ENCODE results near the gene CYP2C8.

The CYP2C8 gene

DNA sequence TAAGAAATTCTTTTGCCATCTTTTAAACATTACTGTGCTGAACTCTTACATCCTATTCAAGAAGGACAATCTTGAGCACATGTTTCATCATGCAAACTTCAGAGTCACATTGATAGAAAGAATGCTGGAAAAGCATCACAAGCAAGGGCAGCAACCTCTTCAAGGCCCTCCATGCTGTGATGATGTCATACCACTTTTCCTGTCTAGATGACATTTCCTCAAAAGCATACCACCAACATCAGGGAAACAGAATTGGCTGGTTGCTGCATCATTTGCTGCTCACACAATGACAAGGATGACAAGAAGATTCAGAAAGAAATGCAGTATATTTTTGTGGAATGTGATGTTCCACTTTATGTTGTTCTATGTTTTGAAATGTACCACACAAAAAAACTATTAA, 37.6 kb downstream of the CYP2C8 start:
- ChIA-PET CTCF (no interaction called here), POLR2A (no interaction called here)
- TF ChIP-seq, protein P1, sequence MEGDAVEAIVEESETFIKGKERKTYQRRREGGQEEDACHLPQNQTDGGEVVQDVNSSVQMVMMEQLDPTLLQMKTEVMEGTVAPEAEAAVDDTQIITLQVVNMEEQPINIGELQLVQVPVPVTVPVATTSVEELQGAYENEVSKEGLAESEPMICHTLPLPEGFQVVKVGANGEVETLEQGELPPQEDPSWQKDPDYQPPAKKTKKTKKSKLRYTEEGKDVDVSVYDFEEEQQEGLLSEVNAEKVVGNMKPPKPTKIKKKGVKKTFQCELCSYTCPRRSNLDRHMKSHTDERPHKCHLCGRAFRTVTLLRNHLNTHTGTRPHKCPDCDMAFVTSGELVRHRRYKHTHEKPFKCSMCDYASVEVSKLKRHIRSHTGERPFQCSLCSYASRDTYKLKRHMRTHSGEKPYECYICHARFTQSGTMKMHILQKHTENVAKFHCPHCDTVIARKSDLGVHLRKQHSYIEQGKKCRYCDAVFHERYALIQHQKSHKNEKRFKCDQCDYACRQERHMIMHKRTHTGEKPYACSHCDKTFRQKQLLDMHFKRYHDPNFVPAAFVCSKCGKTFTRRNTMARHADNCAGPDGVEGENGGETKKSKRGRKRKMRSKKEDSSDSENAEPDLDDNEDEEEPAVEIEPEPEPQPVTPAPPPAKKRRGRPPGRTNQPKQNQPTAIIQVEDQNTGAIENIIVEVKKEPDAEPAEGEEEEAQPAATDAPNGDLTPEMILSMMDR (IDR thresholded peaks at IDR 0.05; ENCODE audit: control extremely low read depth, extremely low read depth, low read depth, missing control alignments), result no peak
- no peak for DNase-seq (ENCODE audit: extremely low spot score)

DNA sequence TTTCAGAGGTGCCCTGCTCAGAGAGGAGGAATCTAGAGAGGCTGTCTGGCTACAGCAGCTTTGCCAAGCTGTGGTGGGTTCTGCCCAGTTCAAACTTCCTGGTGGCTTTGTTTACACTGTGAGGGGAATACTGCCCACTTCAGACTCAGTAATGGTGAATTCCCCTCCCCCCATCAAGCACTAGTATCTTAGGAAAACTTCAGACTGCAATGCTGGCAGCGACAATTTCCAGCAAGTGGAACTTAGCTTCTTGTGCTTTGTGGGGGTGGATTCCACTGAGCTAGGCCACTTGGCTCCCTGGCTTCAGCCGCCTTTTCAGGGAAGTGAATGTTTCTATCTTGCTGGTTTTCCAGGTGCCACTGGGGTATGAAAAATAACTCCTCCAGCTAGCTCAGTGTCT, 42.8 kb downstream of the CYP2C8 start:
- CTCF ChIA-PET, result no interaction called here
- TF ChIP-seq, protein P1 (IDR thresholded peaks at IDR 0.05; ENCODE audit: control extremely low read depth, extremely low read depth, low read depth, missing control alignments), result no peak
- DNase-seq (ENCODE audit: extremely low spot score), result no peak
- POLR2A ChIA-PET, result no interaction called here

DNA sequence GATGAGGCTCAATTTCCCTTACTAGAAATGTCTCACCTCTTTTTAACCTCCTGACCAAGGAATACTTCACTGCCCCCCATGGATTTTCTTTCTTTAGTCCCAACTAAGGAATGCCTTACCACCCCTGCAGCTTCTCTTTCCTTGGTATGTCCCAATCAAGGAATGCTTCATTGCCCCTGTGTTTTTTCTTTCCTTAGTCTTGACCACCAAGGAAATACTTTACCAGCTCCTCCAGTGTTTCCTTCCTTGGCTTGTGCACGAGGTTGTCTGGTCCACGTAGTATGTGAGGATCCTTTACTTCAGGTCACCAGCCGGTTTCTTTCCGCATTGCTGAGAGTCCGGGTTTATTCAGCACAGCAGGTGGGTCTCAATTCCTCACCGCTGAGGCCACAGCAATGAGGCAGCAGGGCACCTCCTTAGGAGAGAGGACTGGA, 71.5 kb downstream of the CYP2C8 start:
- TF ChIP-seq, protein P1 (IDR thresholded peaks at IDR 0.05; ENCODE audit: control extremely low read depth, extremely low read depth, low read depth, missing control alignments), result no peak
- ChIA-PET POLR2A (no interaction called here), CTCF (no interaction called here)
- no peak for DNase-seq (ENCODE audit: extremely low spot score)

DNA sequence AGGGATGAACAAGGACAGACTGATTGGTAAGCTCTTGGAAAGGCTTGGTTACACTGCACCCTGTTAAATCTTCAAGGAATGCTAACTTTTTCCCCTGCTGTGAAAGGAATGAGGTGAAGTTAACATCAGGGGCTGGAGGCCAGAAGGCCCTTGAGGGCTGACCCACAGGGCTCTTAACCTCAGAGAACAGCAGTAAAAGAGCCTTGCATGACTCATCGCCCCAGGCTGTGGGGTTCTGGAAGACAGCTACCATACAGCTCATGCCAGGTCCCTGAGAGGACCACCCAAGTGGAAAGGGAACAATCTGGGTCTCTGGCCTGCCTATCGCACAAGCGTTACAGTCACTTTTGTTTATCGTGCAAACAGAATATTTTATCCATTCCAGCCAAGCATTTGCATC, 76.5 kb downstream of the CYP2C8 start:
- DNase-seq (ENCODE audit: extremely low spot score), result no peak
- ChIA-PET POLR2A (no interaction called here), CTCF (no interaction called here)
- TF ChIP-seq, protein P1 (IDR thresholded peaks at IDR 0.05; ENCODE audit: control extremely low read depth, extremely low read depth, low read depth, missing control alignments), result no peak

DNA sequence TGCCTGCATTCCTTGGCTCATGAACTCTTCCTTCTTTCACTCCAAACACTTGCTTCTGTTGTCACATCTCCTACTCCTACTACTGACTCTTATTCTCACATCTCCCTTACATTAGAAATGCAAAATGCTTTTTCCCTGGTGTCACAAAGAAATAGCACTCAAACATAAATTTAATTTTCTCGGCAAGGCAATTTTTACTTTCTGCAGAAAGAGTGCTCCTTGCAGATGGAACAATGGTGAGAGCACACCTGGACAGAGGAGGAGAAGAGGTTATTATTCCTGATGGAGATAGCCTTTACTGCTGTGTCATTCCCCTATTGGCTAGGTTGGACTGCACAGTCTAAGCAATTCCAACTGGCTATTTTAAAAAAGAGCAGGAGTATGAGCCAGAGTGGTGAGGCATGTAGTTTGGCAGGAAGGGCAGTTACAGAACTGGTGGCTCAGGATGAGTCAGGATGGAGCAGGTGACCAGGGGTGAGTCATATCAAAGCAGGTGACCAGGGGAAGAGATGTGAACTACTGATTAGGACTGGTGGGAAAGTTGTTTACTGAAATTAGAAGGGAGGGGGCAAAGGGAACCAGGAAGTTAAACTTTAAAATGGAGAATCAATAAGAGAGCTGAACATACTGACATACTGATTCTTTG, 77.9 kb downstream of the CYP2C8 start:
- TF ChIP-seq, protein P1 (IDR thresholded peaks at IDR 0.05; ENCODE audit: control extremely low read depth, extremely low read depth, low read depth, missing control alignments), result no peak
- no peak for DNase-seq (ENCODE audit: extremely low spot score)
- ChIA-PET POLR2A (no interaction called here), CTCF (no interaction called here)

DNA sequence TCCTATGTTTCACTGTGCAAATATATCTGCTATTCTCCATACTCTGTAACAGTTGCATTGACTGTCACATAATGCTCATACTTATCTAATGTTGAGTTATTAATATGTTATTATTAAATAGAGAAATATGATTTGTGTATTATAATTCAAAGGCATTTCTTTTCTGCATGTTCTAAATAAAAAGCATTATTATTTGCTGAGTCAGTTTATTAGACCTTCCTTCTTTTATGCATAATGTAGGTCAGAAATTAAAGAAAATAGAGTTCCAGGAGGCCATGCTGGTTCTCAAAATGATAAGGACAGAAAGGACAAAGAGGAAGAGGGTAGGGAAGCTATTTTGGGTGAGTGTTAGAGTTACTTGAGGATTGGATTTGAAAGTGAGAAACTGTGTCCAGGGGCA, 80.1 kb downstream of the CYP2C8 start:
- POLR2A ChIA-PET, result no interaction called here
- TF ChIP-seq, protein P1 (IDR thresholded peaks at IDR 0.05; ENCODE audit: control extremely low read depth, extremely low read depth, low read depth, missing control alignments), result no peak
- DNase-seq (ENCODE audit: extremely low spot score), result no peak
- CTCF ChIA-PET, result no interaction called here

All from GM10248 (cell line).